Epithelial cell of prostate (primary cell): Measurements from ENCODE around the gene ADAMTS9.

Experiments
- DNase-seq: peaks from one replicate; pipeline ENCODE4 v3.0.0-alpha.2; 2011; ENCODE audit warnings: low read depth, low spot score
- H3K27ac ChIP-seq: fragments of 450-650 bp; 2 replicates; pipeline ENCODE4 v1.5.1; 2017; ENCODE audit warnings: mild to moderate bottlenecking

ADAMTS9 gene

DNA sequence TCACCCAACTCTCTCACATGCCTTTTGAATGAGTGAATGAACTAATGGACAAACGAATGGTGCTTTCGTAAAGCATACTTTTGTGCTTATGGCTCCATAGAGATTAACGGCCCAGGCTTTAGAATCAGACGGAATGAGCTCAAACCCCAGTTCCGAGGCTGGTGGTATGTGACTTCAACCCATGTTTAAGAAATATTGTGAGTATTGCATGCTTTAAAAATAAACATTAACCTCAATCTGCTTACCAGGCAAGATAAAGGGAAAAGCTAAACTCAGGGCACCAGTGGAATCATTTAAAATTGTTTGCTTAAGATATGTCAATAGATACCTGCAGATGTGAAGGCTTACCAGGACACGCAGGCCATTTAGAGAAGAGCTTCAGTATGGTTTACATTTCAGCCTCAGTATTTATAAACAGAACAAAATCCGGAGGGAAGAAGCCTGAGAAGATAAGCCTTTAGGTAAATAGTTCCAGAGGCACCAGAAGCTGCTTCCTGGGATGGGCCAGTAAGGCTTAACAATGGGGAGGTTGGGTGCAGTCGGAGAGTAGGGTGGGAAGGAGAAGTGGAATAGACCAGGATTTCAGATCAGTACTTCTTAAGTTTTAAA lies 186.4 kb downstream of the ADAMTS9 start:
- H3K27ac ChIP-seq = no peak overlapping the region
- no peak for DNase-seq

DNA sequence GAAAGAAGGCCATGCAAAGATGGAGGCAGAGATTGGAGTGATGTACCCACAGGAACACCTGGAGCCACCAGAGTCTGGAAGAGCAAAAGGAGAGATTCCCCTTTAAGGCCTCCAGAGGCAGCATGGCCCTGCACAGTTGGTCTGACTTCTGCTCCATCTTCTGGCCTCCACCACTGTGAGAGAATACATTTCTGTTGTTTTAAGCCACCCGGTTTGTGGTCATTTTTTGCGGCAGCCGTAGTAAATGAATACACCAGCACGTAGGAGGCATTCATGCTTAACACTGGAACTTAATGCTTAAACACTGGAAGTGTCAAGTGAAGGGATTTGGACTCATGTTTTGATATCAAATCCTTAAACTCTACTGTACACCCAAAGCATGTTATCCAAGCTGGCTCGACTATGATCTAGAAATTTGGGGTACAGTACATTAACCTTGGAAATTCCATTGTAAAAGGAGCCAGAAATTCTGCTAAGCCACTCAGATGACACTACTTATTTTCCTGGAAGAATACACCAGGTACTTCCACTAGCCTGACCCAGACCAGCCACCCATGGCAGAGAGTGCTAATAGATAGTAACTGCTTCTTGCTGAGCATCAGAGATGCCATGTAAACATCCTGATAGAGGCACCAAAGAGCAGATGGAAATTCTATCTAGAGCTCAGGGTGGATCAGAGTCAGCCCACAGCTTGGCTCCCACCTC lies 190.9 kb downstream of the ADAMTS9 start:
- no peak overlapping the region for H3K27ac ChIP-seq
- DNase-seq = no peak

DNA sequence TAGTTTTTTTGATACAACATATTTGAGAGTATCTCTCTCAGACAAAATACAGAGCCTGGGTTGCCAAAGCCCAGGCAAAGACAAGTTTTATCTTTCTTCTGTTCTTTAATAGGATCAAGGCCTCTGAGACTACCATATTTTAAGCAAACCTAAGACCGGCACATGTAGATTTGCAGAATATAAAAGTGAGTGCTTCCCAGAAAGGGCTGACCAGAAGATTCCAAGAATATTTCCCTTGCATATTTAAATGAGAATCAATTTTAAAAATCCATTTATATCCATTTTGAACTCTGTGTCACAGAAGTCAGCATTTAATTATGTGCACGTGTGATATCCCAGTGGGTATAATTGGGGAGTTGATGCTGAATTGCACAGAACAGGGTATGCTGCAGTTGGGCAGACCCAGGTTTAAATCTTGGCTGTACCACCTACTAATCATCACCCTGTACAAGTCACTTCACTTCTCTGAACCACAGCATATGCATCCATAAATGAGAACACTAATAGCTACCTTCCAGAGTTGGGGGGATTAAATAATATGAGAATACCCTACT lies 191.9 kb downstream of the ADAMTS9 start:
- no peak for DNase-seq
- H3K27ac ChIP-seq = no peak overlapping the region

DNA sequence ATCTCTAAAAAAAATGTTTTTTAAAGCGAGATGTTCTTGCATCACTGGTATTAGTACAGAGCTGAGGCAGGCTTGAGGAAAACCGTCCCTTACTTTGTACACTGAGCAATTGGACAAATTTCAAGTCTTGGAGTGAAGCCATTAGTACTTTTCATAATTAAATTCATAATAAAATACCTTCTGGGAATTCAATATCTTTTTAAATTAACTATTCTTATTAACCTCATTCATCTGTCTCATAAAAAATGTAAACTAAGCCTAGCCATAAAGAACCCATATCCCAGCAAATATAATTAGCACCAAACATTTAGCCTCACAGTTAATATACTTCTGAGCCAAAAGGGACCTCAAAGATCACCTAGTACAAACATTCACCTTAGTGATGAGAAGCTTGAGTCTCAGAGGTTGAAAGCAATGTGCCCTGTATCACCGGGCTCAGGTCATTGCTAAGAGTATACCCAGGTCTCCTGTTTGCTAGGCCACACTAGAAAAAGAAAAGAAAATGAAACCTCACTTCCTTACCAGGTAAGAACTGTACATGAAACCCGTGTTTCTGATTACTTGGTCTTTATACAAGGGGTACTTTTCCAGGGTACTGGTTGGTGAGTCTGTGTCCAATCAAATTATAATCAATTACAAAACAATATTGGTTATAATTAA lies 192.5 kb downstream of the ADAMTS9 start:
- no peak overlapping the region for H3K27ac ChIP-seq
- no peak for DNase-seq

DNA sequence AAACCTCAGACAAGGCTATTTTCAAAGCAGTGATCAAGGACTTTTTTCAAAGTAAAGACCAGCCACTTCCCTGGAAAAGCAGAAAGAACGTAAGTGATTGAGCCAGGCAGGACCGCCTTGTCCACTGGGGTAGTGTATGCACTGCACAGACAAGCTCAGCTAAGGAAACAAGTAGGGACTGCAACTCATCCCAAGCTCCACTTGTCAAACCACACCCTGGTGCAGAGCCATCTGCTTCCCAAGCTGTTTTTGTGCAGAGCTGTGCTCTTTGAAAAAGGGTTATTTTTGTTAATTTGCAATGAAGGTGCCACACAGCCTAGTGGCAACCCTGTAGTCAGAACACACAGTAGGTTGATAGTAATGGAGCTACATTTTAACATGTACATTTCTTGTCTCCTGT lies 193.3 kb downstream of the ADAMTS9 start:
- DNase-seq = no peak

DNA sequence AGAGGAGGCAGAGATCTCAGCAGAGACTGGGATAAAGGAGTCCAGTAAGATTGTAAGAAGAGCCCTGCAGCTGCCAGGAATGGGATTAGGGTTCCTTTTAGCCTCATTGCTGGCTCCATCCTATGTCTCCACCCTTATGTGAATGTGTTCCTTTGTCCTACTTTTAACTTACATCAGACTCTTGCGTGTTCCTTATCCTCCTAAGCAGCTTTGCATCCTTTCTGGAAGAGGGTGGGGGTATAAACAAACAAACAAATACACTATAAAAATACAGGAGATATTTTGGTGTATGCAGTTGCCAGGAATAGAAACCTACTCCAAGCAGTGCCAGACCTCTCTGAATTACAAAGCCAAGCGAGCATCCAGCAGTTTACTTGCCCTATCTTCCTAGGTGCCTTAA lies 194.7 kb downstream of the ADAMTS9 start:
- DNase-seq = no peak
- no peak overlapping the region for H3K27ac ChIP-seq

More for the DNA sequence above, 193.3 kb downstream of the ADAMTS9 start:
- H3K27ac ChIP-seq = no peak overlapping the region

DNA sequence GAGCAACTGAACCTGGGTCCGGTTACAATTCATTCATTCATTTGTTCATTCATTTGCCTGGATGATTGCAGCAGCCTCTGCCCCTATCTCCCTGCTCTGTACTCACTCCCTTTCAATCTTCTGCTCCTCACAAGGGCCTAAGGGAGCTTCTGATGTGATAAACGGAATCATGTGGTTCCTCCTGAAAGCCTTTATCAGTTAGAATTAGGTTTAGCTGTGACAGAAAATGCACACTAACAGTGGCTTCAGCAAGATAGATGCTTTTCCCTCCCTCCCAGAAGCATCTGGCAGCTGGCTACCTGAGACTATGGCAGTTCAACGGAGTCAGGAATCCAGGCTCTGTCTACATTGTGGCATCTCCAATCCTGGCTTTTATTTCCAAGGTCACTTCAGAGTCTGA lies 196.0 kb downstream of the ADAMTS9 start:
- no peak for DNase-seq
- H3K27ac ChIP-seq = no peak overlapping the region

DNA sequence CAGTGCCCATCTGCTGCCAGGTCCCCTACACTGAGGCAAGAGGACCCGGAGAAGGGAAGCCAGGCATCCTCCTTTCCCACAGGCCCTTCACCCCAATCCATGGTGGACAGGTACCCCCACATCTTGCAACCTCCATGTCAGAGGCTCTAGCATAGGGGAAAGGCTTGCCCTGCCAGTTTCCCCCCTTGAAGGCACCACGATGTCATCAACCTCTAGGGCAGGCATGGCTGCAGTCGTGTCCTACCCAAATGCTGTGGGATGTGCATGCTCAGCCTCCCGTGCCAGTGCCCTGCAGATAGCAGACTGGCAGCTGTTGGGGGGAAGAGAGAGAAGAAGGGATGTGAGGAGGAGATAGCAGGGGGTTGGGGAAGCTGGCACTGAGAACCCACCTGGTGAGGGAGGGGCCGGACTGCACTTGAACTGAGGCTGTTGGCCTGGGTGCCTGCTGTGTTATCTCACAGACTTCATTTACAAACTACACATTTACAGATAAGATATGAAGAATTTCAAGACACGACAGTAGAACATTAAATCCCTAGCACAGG lies 197.5 kb downstream of the ADAMTS9 start:
- no peak for DNase-seq

DNA sequence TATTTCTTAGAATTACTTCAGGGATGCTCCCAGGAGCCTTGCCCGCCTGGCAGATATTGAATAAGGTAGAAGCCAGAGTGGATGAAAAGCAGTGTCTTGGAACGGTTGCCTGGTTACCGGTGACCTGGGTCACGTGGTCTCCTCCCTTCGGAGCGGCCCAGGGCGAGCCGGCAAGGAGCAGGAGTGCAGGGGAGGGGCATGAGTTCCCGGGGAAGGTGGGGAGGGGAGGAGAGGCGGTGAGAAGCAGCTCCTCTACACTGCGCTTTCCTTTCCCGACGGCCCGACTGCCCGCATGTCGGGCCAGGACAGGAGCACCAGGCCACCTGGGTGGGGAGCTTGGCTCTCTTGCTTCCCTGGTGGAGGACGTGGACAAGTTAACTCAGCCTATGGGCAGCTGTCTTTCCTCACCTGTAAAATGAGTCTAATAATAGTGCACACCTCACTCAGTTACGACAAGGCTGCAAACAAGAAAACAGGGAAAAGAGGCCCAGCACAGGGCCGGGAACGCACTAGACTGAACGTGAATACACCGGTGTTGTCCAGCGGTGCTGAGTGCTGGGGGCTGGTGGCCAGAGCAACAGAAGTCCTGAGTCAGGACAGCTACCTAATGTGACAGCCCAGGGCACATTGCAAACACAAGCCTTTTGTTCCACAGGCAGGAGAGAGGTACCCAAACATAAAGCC lies 198.3 kb downstream of the ADAMTS9 start:
- no peak for DNase-seq
- H3K27ac ChIP-seq = no peak overlapping the region

More for the DNA sequence above, 197.5 kb downstream of the ADAMTS9 start:
- H3K27ac ChIP-seq = no peak overlapping the region

DNA sequence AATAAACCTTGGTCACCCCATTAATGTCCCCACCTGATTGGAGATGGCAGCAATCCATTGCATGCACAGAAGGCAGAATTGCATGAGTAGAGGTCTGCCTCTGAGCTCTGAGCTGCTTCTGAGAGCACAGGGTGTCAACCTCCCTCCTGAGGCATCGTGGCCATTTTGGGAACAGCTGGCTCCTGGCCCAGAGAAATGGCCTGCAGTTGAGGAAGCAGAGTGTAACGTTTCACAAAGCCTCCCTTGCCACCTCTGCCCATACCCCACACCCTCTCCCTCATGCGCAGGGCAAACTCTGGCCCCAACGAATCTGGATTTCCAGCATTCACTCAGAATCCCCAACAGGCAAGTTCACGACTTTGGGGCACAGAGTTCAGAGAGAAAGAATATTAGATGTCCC lies 198.9 kb downstream of the ADAMTS9 start:
- no peak overlapping the region for H3K27ac ChIP-seq
- DNase-seq = no peak

DNA sequence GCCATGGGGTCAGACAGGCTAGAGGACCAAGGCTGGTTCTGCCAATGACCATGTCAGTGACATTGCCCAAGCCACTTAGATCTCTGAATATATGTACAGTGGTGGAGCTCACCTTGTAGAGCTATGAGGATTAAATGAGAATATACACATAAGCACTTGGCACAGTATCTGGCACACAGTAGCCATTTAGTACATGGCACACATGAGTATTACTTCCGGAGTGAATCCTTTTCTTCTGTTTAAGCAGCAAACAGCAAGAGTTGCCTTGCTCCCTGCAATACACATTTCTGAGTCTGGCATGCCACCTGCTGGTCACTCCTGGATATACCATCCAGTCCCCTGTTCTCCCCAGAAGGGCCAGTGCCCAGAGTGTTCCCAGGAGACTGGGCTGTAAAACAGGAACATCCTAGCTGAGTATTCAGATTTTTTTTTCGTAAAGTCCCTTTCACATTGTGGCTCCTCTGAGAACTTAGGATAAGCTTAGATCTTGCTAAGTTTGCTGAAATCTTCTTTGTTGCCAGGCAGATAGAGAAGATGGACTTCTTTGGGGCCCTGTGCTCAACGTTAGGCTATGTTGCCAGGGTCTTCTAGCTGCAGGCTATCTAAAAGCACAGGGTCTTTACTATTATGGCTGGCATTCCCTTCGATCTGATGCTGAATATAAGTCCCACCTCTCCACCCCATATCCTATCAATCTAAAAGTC lies 203.4 kb downstream of the ADAMTS9 start:
- DNase-seq = peak; percentile 22
- H3K27ac ChIP-seq = no peak overlapping the region

DNA sequence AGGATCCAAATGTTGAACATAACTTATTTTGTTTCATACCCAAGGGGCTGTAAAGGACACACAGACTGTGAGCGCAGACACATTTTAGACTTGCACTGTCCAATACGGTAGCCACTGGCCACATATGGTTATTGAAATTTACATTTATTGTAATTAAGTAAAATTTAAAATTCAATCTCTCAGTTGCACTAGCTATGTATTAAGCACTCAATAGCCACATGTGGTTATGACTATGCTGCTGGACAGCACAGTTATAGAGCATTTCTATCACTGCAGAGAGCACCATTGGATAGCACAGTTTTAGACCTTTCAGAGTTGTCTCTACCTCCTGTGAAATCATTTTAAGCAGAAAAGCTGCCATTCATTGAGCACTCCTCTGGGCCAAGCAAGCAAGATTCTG lies 204.3 kb downstream of the ADAMTS9 start:
- no peak overlapping the region for H3K27ac ChIP-seq
- no peak for DNase-seq

DNA sequence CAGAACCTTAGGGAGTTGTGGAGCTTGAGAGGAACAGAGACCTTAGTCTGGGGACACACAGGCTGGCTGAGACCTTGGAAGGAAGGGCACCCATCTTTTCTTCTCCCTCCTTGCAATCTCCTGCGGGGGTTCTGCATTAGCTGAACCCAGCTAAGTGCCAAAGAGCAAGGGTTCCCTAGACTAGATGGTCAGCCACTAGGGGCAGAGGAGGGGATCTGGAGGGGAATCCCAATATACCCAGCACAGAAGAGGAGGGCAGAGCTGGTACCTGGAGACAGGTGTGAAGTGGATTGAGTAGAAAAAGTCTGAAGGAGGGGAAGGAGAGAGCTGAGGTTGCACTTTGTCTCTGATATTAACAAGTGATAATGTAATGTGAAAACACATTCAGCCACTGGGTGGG lies 212.8 kb downstream of the ADAMTS9 start:
- no peak overlapping the region for H3K27ac ChIP-seq
- DNase-seq = no peak

DNA sequence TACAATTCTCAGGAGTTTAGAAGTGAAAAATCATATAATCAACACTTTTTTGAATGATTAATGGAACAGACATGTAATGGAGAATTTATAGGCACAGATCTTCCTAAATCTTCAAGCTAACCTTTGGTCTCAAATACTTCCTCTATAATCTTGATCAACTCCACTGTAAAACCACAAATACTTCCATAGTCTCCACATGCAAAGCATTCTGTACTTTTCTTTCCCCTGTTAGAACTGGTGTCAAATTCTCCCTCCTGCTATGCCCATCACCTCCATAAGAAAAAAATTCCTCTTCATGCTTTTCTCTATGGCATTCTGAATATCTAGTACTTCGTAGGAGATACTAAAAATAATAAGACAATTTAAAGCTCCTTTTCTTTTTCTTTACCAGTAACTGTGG lies 214.3 kb downstream of the ADAMTS9 start:
- no peak for DNase-seq
- no peak overlapping the region for H3K27ac ChIP-seq

DNA sequence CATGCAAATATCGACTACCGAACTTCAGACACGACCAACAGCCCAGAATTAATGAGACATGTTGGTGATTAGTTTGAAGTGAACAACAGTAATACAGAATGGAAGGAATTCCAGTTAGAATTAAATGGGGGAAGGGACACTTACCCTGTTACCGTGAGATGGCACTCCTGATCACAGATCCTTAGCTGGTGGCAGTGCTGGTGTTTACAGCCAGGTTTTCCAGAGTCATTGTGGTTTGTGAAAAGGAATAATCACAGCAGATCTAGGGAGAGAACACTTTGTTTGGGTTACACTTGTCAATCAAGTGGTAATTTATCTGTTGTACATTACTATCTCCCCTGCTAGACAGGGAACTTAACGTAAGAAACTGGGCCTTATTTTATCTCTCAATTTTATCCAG lies 217.4 kb downstream of the ADAMTS9 start:
- no peak for DNase-seq
- H3K27ac ChIP-seq = no peak overlapping the region

DNA sequence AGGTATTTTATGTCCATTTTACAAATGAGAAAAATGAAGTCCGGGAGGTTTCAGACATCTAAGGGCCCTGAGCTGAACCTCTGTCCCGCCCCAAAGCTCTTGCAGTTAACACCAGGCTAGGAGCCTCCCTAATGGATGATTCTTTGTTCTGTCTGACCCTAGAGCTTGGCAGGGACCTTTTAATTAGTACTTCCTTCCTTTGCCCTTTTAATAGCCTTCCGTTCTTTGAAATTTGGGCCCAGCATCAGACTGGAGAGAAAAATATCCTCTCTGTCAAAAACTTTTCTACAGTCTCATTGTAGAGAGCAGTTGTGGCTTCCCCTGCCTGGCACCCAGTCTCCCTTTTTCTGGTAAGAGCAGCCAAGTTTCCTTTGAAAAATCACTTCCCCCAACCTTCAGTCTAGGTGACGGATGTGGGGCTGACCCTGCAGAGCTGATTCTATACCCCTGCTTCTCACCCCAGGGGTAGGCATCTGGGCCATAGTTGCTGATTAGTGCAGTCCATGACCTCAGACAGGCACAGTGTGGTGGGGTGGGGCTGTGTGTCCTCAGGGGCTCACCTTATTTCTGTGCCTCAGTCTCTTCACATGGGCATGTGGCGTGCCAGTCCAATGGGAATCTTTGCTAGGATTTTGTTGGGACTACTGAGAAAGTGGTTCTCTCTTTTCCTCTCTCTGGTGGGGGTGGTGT lies 220.4 kb downstream of the ADAMTS9 start:
- DNase-seq = no peak
- no peak overlapping the region for H3K27ac ChIP-seq
